H9 (cell line): ENCODE data around the gene PAXX. TPM values are rescaled to one million over a fixed set of nuclear protein-coding genes. Genes with fewer than 3 reads are reported as not detected.
A peak's percentile ranks its signal among the peaks of the same experiment; 100 is the strongest.

Experiments
- DNase-seq: peaks from one replicate; pipeline ENCODE4 v3.0.0-alpha.2; 2017
- H2AFZ ChIP-seq: one replicate; pipeline ENCODE4 v1.6.1; 2013; ENCODE audit warnings: mild to moderate bottlenecking, low read length, control low read depth, moderate library complexity
- H2AK5ac ChIP-seq: 2 replicates; pipeline ENCODE4 v1.6.1; 2013; ENCODE audit warnings: low read length, control low read depth, mixed read lengths; ENCODE audit not compliant: insufficient read length
- H2BK120ac ChIP-seq: one replicate; pipeline ENCODE4 v1.6.1; 2013; ENCODE audit warnings: low read depth, mild to moderate bottlenecking, low read length, control low read depth, inconsistent platforms; ENCODE audit not compliant: poor library complexity, severe bottlenecking
- H2BK12ac ChIP-seq: 2 replicates; pipeline ENCODE4 v1.6.1; 2013; ENCODE audit warnings: low read length, control low read depth, mixed read lengths, low read depth; ENCODE audit not compliant: insufficient read length
- H2BK15ac ChIP-seq: 2 replicates; pipeline ENCODE4 v1.6.1; 2013; ENCODE audit warnings: low read depth, low read length, control low read depth
- H2BK20ac ChIP-seq: one replicate; pipeline ENCODE4 v1.6.1; 2013; ENCODE audit warnings: low read depth, mild to moderate bottlenecking, low read length, control low read depth, inconsistent platforms; ENCODE audit not compliant: poor library complexity, severe bottlenecking
- H2BK5ac ChIP-seq: 2 replicates; pipeline ENCODE4 v1.6.1; 2013; ENCODE audit warnings: low read length, control low read depth, mixed read lengths; ENCODE audit not compliant: insufficient read length
- H3K14ac ChIP-seq: 2 replicates; pipeline ENCODE4 v1.6.1; 2013; ENCODE audit warnings: low read length, control low read depth; ENCODE audit not compliant: insufficient read depth
- H3K18ac ChIP-seq: 2 replicates; pipeline ENCODE4 v1.6.1; 2013; ENCODE audit warnings: low read depth, mild to moderate bottlenecking, mixed read lengths, low read length, control low read depth; ENCODE audit not compliant: insufficient read length
- H3K23ac ChIP-seq: 2 replicates; pipeline ENCODE4 v1.6.1; 2013; ENCODE audit warnings: low read length, control low read depth, mixed read lengths, low read depth; ENCODE audit not compliant: insufficient read length
- H3K23me2 ChIP-seq: 2 replicates; pipeline ENCODE4 v1.6.1; 2013; ENCODE audit warnings: low read depth, mild to moderate bottlenecking, mixed read lengths, low read length, control low read depth; ENCODE audit not compliant: insufficient read length, poor library complexity, severe bottlenecking
- H3K27ac ChIP-seq: 2 replicates; pipeline ENCODE4 v1.5.1; 2013; ENCODE audit warnings: low read length, control low read depth, mixed read lengths, low read depth; ENCODE audit not compliant: insufficient read length
- H3K27me3 ChIP-seq: 2 replicates; pipeline ENCODE4 v1.6.1; 2013; ENCODE audit warnings: low read length, control low read depth, inconsistent platforms; ENCODE audit not compliant: insufficient read depth
- H3K4ac ChIP-seq: 2 replicates; pipeline ENCODE4 v1.6.1; 2013; ENCODE audit warnings: low read depth, mild to moderate bottlenecking, control low read depth, inconsistent platforms, low read length, moderate library complexity
- H3K4me1 ChIP-seq: 2 replicates; pipeline ENCODE4 v1.6.1; 2013; ENCODE audit warnings: low read length, control low read depth, inconsistent platforms; ENCODE audit not compliant: insufficient read depth
- H3K4me2 ChIP-seq: 2 replicates; pipeline ENCODE4 v1.6.1; 2013; ENCODE audit warnings: low read length, control low read depth, mixed read lengths; ENCODE audit not compliant: insufficient read length, insufficient read depth
- H3K56ac ChIP-seq: 2 replicates; pipeline ENCODE4 v1.6.1; 2013; ENCODE audit warnings: low read depth, mild to moderate bottlenecking, mixed read lengths, low read length, control low read depth; ENCODE audit not compliant: insufficient read length
- H3K79me1 ChIP-seq: 2 replicates; pipeline ENCODE4 v1.6.1; 2013; ENCODE audit warnings: low read depth, mild to moderate bottlenecking, moderate library complexity, low read length, control low read depth, inconsistent platforms; ENCODE audit not compliant: insufficient read depth, poor library complexity, severe bottlenecking
- H3K79me2 ChIP-seq: 2 replicates; pipeline ENCODE4 v1.6.1; 2013; ENCODE audit warnings: low read length, control low read depth, inconsistent platforms; ENCODE audit not compliant: insufficient read depth
- H3K9ac ChIP-seq: 2 replicates; pipeline ENCODE4 v1.6.1; 2013; ENCODE audit warnings: low read length, control low read depth, mixed read lengths; ENCODE audit not compliant: insufficient read length; ENCODE audit errors: extremely low read depth
- H3K9me3 ChIP-seq: one replicate; pipeline ENCODE4 v1.6.1; 2013; ENCODE audit warnings: low read depth, low read length, inconsistent platforms; ENCODE audit not compliant: control insufficient read depth
- H3T11ph ChIP-seq: one replicate; pipeline ENCODE4 v1.6.1; 2013; ENCODE audit warnings: mild to moderate bottlenecking, low read length, control low read depth, inconsistent platforms
- H4K20me1 ChIP-seq: one replicate; pipeline ENCODE4 v1.6.1; 2013; ENCODE audit not compliant: control insufficient read depth, insufficient read length, insufficient read depth
- H4K5ac ChIP-seq: 2 replicates; pipeline ENCODE4 v1.6.1; 2013; ENCODE audit warnings: low read depth, mild to moderate bottlenecking, mixed read lengths, low read length, control low read depth; ENCODE audit not compliant: insufficient read length
- H4K8ac ChIP-seq: replicated peaks from 2 replicates; pipeline ENCODE4 v1.6.1; 2013; ENCODE audit warnings: low read length, control low read depth, mixed read lengths, low read depth; ENCODE audit not compliant: insufficient read length
- H4K91ac ChIP-seq: 2 replicates; pipeline ENCODE4 v1.6.1; 2013; ENCODE audit warnings: low read depth, mild to moderate bottlenecking, moderate library complexity, mixed read lengths, low read length, control low read depth; ENCODE audit not compliant: insufficient read length
- H3K27ac Mint-ChIP-seq, 3 experiments: 2 replicates in 2 of 3; 3 replicates in 1 of 3; pipeline ENCODE4 v1.8.0; 2020 to 2021; ENCODE audit warnings: mixed read lengths in 3 of 3, mild to moderate bottlenecking in 1 of 3, moderate library complexity in 1 of 3
- H3K27me3 Mint-ChIP-seq: 2 replicates; pipeline ENCODE4 v1.8.0; 2021; ENCODE audit warnings: low read depth, mild to moderate bottlenecking, moderate library complexity, mixed read lengths
- H3K36me3 Mint-ChIP-seq, 3 experiments: 2 replicates in 2 of 3; 3 replicates in 1 of 3; pipeline ENCODE4 v1.8.0; 2020 to 2021; ENCODE audit warnings: low read depth in 3 of 3, mixed read lengths in 3 of 3; ENCODE audit not compliant: insufficient read depth in 1 of 3
- H3K4me1 Mint-ChIP-seq, 2 experiments: 2 replicates each; pipeline ENCODE4 v1.8.0; 2020; ENCODE audit warnings: mixed read lengths in 2 of 2
- H3K4me3 Mint-ChIP-seq, 2 experiments: 2 replicates in 1 of 2; 3 replicates in 1 of 2; pipeline ENCODE4 v1.8.0; 2020 to 2021; ENCODE audit warnings: mild to moderate bottlenecking in 2 of 2, mixed read lengths in 2 of 2, moderate library complexity in 1 of 2
- H3K9me3 Mint-ChIP-seq, 2 experiments: 2 replicates in 1 of 2; 3 replicates in 1 of 2; pipeline ENCODE4 v1.8.0; 2020; ENCODE audit warnings: mild to moderate bottlenecking in 2 of 2, mixed read lengths in 2 of 2, moderate library complexity in 1 of 2
- CTCF ChIP-seq: fragments of 200-600 bp; sonication (generic); conservative IDR thresholded peaks from 3 replicates; pipeline ENCODE4 v1.8.0; 2021; ENCODE audit warnings: antibody characterized with exemption, mild to moderate bottlenecking
- WGBS: extraction: QIAGEN DNeasy Blood & Tissue Kit; methylation state at CpG from one replicate; pipeline ENCODE4 v1.1.7; 2013; ENCODE audit warnings: missing lambda C conversion rate, low lambda C conversion rate, mixed read lengths; ENCODE audit not compliant: insufficient read length; ENCODE audit errors: extremely low coverage; 5-methylcytosine and 5-hydroxymethylcytosine counted together
- total RNA-seq: library from RNA; stranded (reverse); gene quantifications from 2 replicates; pipeline ENCODE4 v1.2.1, GENCODE V29; 2021

PAXX gene
- total RNA-seq, 1 experiment from 2014 or later, result 51.2 TPM

GRCh38 chr9:136964171-136964689, 28.0 kb upstream of the PAXX start:
- peaks cover 2% of the 10 kb centered on the region; the same call in 1 of the 2 replicates for H3K4me1 ChIP-seq
- WGBS, result no CpG with 5 or more reads among the region's 22 CpGs

More at GRCh38 chr9:136964171-136964689, 28.0 kb upstream of the PAXX start:
- H3K79me1 ChIP-seq, result no peaks in the 10 kb centered on the region
- H3K18ac ChIP-seq, result no peak overlapping the region
- no peak overlapping the region for H3K9ac ChIP-seq
- H4K91ac ChIP-seq, result no peak overlapping the region
- Mint-ChIP-seq H3K36me3 (no peaks in the 10 kb centered on the region), H3K4me1 (peaks cover 7 to 13% of the 10 kb centered on the region in 2 experiments), H3K4me3 (no peak overlapping the region), H3K27me3 (peaks cover 16% of the 10 kb centered on the region), H3K27ac (no peak overlapping the region), H3K9me3 (no peaks in the 10 kb centered on the region)
- H4K20me1 ChIP-seq, result no peaks in the 10 kb centered on the region
- no peaks in the 10 kb centered on the region for H3K9me3 ChIP-seq
- H3T11ph ChIP-seq, result no peak overlapping the region
- no peak overlapping the region for H3K23ac ChIP-seq
- DNase-seq, result no peak
- no peak overlapping the region for H2BK120ac ChIP-seq
- peak overlapping the region; percentile 8; the same call in 1 of the 2 replicates for H3K14ac ChIP-seq
- H4K5ac ChIP-seq, result no peak overlapping the region
- H3K56ac ChIP-seq, result no peak overlapping the region
- no peak overlapping the region for H2AK5ac ChIP-seq
- no peak overlapping the region for H2AFZ ChIP-seq
- H2BK12ac ChIP-seq, result no peak overlapping the region
- no peak overlapping the region for H4K8ac ChIP-seq
- no peaks in the 10 kb centered on the region for H3K27me3 ChIP-seq
- H3K4ac ChIP-seq, result no peak overlapping the region
- H2BK20ac ChIP-seq, result no peak overlapping the region
- H2BK15ac ChIP-seq, result no peak overlapping the region
- no peaks in the 10 kb centered on the region for H3K23me2 ChIP-seq
- no peak overlapping the region for H2BK5ac ChIP-seq
- H3K4me2 ChIP-seq, result no peak overlapping the region
- H3K27ac ChIP-seq, result no peak overlapping the region
- H3K79me2 ChIP-seq, result no peaks in the 10 kb centered on the region
- TF ChIP-seq CTCF, result no peak
